ES-I3 (cell line): Measurements from ENCODE around the gene GNRH2.
"Not testable (repeated sequence)": the region's sequence is repeated elsewhere in the genome, so short reads cannot be mapped to it uniquely, and the experiment has no call there.

Experiments
- H3K36me3 ChIP-seq: 2 replicates; pipeline ENCODE4 v1.6.1; 2013; ENCODE audit warnings: mild to moderate bottlenecking, low read length, control low read depth, moderate library complexity; ENCODE audit not compliant: insufficient read depth
- H3K4me1 ChIP-seq: 2 replicates; pipeline ENCODE4 v1.6.1; 2013; ENCODE audit warnings: mild to moderate bottlenecking, control low read depth, low read length; ENCODE audit not compliant: insufficient read depth
- H3K9ac ChIP-seq: 2 replicates; pipeline ENCODE4 v1.6.1; 2013; ENCODE audit warnings: low read depth, mild to moderate bottlenecking, low read length, moderate library complexity
- H3K9me3 ChIP-seq: 2 replicates; pipeline ENCODE4 v1.6.1; 2013; ENCODE audit warnings: mild to moderate bottlenecking, low read length, moderate library complexity; ENCODE audit not compliant: control insufficient read depth, insufficient read depth

Gene GNRH2, protein sequence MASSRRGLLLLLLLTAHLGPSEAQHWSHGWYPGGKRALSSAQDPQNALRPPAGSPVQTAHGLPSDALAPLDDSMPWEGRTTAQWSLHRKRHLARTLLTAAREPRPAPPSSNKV

GRCh38 chr20:3043322-3043721, at the start of gene GNRH2:
TSS of gene GNRH2 (plus strand) at chr20:3043622. CDS start at chr20:3044415, 793 bp downstream.
- H3K9ac ChIP-seq, result no peak within 1 kb of the TSS
- no peaks in the 10 kb centered on the region for H3K9me3 ChIP-seq
- H3K36me3 ChIP-seq, result peaks cover 22% of the 10 kb centered on the region
- peaks cover 11% of the 10 kb centered on the region for H3K4me1 ChIP-seq

- Histone ChIP-seq H3K9ac (no peak overlapping the region), H3K9me3 (no peaks in the 10 kb centered on the region), H3K4me1 (no peaks in the 10 kb centered on the region), H3K36me3 (peaks cover 2% of the 10 kb centered on the region; the same call in 1 of the 2 replicates)
Observed at GRCh38 chr20:2995796-2996195, 47.6 kb upstream of the GNRH2 start.

GRCh38 chr20:2998728-2999127, 44.7 kb upstream of the GNRH2 start:
- Histone ChIP-seq H3K9me3 (no peaks in the 10 kb centered on the region), H3K9ac (no peak overlapping the region), H3K36me3 (no peaks in the 10 kb centered on the region), H3K4me1 (no peaks in the 10 kb centered on the region; the same call in 1 of the 2 replicates)

- no peak overlapping the region for H3K9ac ChIP-seq
- H3K36me3 ChIP-seq, result no peaks in the 10 kb centered on the region; the same call in 1 of the 2 replicates
- peaks cover 3% of the 10 kb centered on the region; the same call in 1 of the 2 replicates for H3K4me1 ChIP-seq
- H3K9me3 ChIP-seq, result no peaks in the 10 kb centered on the region
Observed at GRCh38 chr20:3000852-3001523, 42.4 kb upstream of the GNRH2 start.

- Histone ChIP-seq H3K9me3 (no peaks in the 10 kb centered on the region), H3K36me3 (peaks cover 5% of the 10 kb centered on the region), H3K4me1 (peaks cover 3% of the 10 kb centered on the region; the same call in 1 of the 2 replicates), H3K9ac (no peak overlapping the region)
Observed at GRCh38 chr20:3003416-3003815, 40.0 kb upstream of the GNRH2 start.

DNA sequence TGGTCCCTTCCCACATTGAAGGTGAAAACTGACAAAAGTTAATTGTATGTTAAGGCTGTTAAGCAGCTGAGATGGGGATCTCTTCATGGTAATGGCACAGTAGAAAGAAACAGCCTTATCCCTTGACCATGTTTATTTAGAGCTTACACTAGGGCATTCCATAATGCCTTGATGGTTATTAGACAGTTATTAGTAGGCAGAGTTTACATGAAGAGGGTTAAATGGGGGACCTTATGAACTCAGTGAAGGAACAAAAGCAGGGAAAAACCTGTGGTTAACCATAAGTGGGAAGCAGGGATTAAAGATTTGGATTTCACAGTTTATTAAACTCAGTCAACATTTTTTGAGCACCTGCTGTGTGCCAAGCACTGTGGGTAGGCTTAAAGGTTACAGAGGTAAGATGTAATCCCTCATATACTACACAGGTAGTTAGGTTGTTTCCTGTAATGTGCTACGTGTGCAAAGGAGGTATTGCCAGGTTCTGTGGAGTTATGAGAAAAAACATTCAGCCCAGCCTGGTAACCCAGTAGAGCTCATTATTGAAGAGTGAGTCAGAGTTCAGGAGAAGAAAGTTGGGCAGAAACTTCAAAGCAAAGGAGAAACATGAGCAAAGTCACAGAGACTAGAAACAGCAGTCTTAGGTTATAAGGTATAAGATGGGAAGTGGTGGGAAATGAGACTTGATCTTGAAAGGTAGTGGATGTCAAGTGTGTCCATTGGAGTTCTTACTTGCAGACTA, 32.3 kb upstream of the GNRH2 start:
- Histone ChIP-seq H3K36me3 (peaks cover 6% of the 10 kb centered on the region), H3K9me3 (no peaks in the 10 kb centered on the region), H3K9ac (no peak overlapping the region), H3K4me1 (no peaks in the 10 kb centered on the region)

GRCh38 chr20:3011752-3012151, 31.7 kb upstream of the GNRH2 start:
- H3K36me3 ChIP-seq, result peaks cover 6% of the 10 kb centered on the region
- no peak overlapping the region for H3K9ac ChIP-seq
- no peaks in the 10 kb centered on the region for H3K9me3 ChIP-seq
- no peaks in the 10 kb centered on the region for H3K4me1 ChIP-seq

GRCh38 chr20:3013771-3014170, 29.7 kb upstream of the GNRH2 start:
- Histone ChIP-seq H3K9ac (no peak overlapping the region), H3K36me3 (peaks cover 11% of the 10 kb centered on the region; the same call in 1 of the 2 replicates), H3K4me1 (no peaks in the 10 kb centered on the region), H3K9me3 (no peaks in the 10 kb centered on the region)

GRCh38 chr20:3014179-3014578, 29.2 kb upstream of the GNRH2 start:
- H3K9me3 ChIP-seq, result no peaks in the 10 kb centered on the region
- H3K4me1 ChIP-seq, result no peaks in the 10 kb centered on the region
- H3K36me3 ChIP-seq, result peaks cover 11% of the 10 kb centered on the region; the same call in 1 of the 2 replicates
- H3K9ac ChIP-seq, result no peak overlapping the region

- H3K4me1 ChIP-seq, result no peaks in the 10 kb centered on the region
- peaks cover 11% of the 10 kb centered on the region; the same call in 1 of the 2 replicates for H3K36me3 ChIP-seq
- H3K9me3 ChIP-seq, result no peaks in the 10 kb centered on the region
- no peak overlapping the region for H3K9ac ChIP-seq
Observed at GRCh38 chr20:3014662-3015061, 28.8 kb upstream of the GNRH2 start.

- H3K9ac ChIP-seq, H3K4me1 ChIP-seq, H3K9me3 ChIP-seq: not testable (repeated sequence)
- peaks cover 12% of the 10 kb centered on the region; the same call in 1 of the 2 replicates for H3K36me3 ChIP-seq
Observed at GRCh38 chr20:3015302-3015701, 28.1 kb upstream of the GNRH2 start.

DNA sequence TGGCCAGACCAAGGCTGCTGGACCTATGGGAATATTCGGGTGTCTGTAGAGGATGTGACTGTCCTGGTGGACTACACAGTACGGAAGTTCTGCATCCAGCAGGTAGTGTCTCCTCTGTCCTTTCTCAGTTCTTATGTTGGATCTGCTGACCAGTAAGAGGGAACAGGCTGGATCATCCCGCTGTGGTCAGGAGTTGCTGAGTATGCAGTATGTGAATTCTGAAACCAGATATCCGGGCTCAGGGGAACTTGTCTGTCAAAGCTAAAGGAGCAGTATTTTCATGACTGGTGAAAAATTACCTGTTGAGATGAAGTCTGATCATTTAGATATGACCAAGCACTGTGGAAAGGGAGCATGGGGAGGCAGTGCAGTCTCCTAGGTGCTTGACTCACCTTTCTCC, 22.1 kb upstream of the GNRH2 start:
- H3K4me1 ChIP-seq, result no peaks in the 10 kb centered on the region
- H3K9ac ChIP-seq, result no peak overlapping the region
- H3K9me3 ChIP-seq, result no peaks in the 10 kb centered on the region
- peaks cover 23% of the 10 kb centered on the region; the same call in 1 of the 2 replicates for H3K36me3 ChIP-seq

GRCh38 chr20:3021777-3022176, 21.6 kb upstream of the GNRH2 start:
- Histone ChIP-seq H3K36me3 (peaks cover 25% of the 10 kb centered on the region; the same call in 1 of the 2 replicates), H3K4me1 (no peaks in the 10 kb centered on the region), H3K9ac (no peak overlapping the region), H3K9me3 (no peaks in the 10 kb centered on the region)

GRCh38 chr20:3022559-3023490, 20.6 kb upstream of the GNRH2 start:
- H3K4me1 ChIP-seq, H3K9ac ChIP-seq, H3K9me3 ChIP-seq: not testable (repeated sequence)
- H3K36me3 ChIP-seq, result peaks cover 17% of the 10 kb centered on the region
